Adrenal gland (tissue), 5 donors: Measurements from ENCODE around the gene ELP5.

ENCODE experiments used
- POLR2A ChIP-seq, 2 donors: fragments of 450-650 bp; IDR thresholded peaks; one replicate each; pipeline ENCODE4 v1.6.1; 2017; ENCODE audit warnings: antibody characterized with exemption in 2 of 2, mild to moderate bottlenecking in 2 of 2, moderate library complexity in 1 of 2
- TF ChIP-seq, protein P1 (sequence below), 6 experiments: fragments of 450-650 bp in 4 of 6; fragments of 200-600 bp in 2 of 6; sonication (generic) in 1 of 6; IDR thresholded peaks; 1 replicate in 5 of 6; 2 replicates in 1 of 6; pipeline versions ENCODE4 v1.5.1 to v1.8.0; 2016 to 2021; ENCODE audit warnings: antibody characterized with exemption in 6 of 6, mild to moderate bottlenecking in 2 of 6, moderate library complexity in 1 of 6
- donor health status: DM: no; HTN: no; CAD: no.

DNA sequence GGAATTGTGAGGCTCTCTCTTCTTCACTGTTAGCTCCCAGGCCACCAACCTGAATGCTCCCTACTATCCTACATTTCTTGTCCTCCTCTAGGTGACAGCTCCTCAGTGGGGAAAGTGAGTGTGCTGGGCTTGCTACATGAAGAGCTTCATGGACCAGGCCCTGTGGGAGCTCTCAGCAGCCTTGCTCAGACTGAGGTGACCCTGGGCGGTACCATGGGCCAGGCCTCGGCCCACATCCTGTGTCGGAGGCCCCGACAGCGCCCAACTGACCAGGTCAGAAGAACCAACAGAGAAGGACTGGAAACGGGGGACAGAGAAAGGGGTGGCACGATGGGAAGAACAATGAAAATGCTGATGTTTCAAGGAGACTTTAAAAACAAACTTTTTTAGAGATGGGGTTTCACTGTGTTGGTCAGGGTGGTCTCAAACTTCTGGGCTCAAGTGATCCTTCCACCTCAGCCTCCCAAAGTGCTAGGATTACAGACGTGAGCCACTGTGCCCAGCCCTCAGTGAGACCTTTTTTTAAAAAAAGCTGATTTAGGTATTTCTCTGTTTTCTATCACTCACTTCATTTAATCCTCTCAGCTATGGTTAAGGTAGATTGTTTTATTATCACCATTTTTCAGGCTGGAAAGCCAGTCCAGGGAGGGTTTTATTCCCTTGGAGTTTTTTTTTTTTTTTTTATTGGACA, 4.9 kb downstream of the ELP5 start:
- TF ChIP-seq, protein P1, sequence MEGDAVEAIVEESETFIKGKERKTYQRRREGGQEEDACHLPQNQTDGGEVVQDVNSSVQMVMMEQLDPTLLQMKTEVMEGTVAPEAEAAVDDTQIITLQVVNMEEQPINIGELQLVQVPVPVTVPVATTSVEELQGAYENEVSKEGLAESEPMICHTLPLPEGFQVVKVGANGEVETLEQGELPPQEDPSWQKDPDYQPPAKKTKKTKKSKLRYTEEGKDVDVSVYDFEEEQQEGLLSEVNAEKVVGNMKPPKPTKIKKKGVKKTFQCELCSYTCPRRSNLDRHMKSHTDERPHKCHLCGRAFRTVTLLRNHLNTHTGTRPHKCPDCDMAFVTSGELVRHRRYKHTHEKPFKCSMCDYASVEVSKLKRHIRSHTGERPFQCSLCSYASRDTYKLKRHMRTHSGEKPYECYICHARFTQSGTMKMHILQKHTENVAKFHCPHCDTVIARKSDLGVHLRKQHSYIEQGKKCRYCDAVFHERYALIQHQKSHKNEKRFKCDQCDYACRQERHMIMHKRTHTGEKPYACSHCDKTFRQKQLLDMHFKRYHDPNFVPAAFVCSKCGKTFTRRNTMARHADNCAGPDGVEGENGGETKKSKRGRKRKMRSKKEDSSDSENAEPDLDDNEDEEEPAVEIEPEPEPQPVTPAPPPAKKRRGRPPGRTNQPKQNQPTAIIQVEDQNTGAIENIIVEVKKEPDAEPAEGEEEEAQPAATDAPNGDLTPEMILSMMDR (IDR thresholded peaks at IDR 0.05), result no peak
- no peak for TF ChIP-seq POLR2A (IDR thresholded peaks at IDR 0.05)
